Chondrocyte (in vitro differentiated cells): Measurements from ENCODE around the gene TMEM190. TPM values are rescaled to one million over a fixed set of nuclear protein-coding genes. Genes with fewer than 3 reads are reported as not detected.

ENCODE experiments used
- DNase-seq: peaks from one replicate; pipeline ENCODE4 v3.0.0; 2021; ENCODE audit warnings: mixed read lengths, low spot score
- H3K27ac Mint-ChIP-seq: one replicate; pipeline ENCODE4 v1.8.0; 2021; ENCODE audit warnings: mild to moderate bottlenecking, moderate library complexity, mixed read lengths; ENCODE audit not compliant: unreplicated experiment
- H3K27me3 Mint-ChIP-seq: 2 replicates; pipeline ENCODE4 v1.8.0; 2021; ENCODE audit warnings: low read depth, mixed read lengths
- H3K36me3 Mint-ChIP-seq: 2 replicates; pipeline ENCODE4 v1.8.0; 2021; ENCODE audit warnings: low read depth, mixed read lengths
- H3K4me1 Mint-ChIP-seq: 2 replicates; pipeline ENCODE4 v1.8.0; 2021; ENCODE audit warnings: low read depth, mild to moderate bottlenecking, mixed read lengths
- H3K4me3 Mint-ChIP-seq: one replicate; pipeline ENCODE4 v1.8.0; 2021; ENCODE audit warnings: mild to moderate bottlenecking, moderate library complexity, mixed read lengths; ENCODE audit not compliant: unreplicated experiment
- H3K9me3 Mint-ChIP-seq: 2 replicates; pipeline ENCODE4 v1.8.0; 2021; ENCODE audit warnings: low read depth, mixed read lengths
- CTCF ChIP-seq: fragments of 200-600 bp; sonication (generic); IDR thresholded peaks from 2 replicates; pipeline ENCODE4 v1.5.0; 2021; ENCODE audit warnings: antibody characterized with exemption, mild to moderate bottlenecking, moderate library complexity
- total RNA-seq: library from RNA; stranded (reverse); gene quantifications from 3 replicates; pipeline ENCODE4 v1.2.1, GENCODE V29; 2021

The TMEM190 gene
- total RNA-seq, 1 donor from 2014 or later: 0.52 TPM

DNA sequence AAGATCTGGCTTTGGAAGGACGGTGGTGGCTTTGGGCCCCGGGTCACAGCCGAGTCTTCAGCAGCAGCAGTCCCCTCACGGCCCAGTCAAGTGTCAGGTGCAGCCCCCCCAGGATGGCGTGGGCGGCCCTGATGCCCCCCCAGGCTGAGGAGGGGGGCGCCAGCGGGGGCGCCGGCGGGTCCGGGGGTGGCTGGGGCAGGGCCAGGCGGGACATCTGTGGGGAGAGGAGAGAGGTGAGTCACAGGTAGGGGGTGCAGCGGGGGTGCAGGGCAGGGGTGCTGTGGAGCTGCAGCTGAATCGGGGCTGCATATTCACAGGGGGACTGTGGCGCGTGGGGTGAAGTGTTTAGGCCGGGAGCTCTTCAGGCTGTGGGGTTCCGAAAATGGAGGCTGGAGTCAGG is 10.7 kb upstream of the TMEM190 start:
- Mint-ChIP-seq H3K4me3 (no peak overlapping the region), H3K4me1 (peaks cover 23% of the 10 kb centered on the region), H3K9me3 (no peaks in the 10 kb centered on the region), H3K27me3 (no peaks in the 10 kb centered on the region), H3K36me3 (no peaks in the 10 kb centered on the region), H3K27ac (no peak overlapping the region)
- TF ChIP-seq CTCF: no peak
- DNase-seq: no peak

GRCh38 chr19:55366790-55367189 is 9.8 kb upstream of the TMEM190 start:
- no peaks in the 10 kb centered on the region for H3K36me3 Mint-ChIP-seq

DNA sequence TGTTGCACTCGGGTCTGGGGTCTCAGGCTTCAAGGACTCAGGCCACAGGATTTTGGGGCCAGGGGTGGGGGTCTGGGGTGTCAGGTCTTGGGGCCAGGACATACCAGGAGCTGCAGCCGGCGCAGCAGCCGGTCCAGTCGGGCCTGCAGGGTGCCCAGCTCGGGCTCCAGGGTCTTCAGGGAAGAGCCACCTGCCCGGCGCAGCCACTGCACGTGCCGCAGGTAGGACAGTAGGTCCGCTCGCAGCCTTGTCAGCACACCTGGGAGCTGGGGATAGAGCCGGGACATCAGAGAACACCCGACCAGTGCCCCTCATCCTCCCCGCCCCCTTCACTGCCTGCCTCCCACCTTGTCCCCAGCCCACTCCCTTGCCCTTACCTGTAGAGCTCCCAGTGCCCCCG is 8.5 kb upstream of the TMEM190 start:
- Mint-ChIP-seq H3K36me3 (no peaks in the 10 kb centered on the region), H3K4me1 (peaks cover 28% of the 10 kb centered on the region), H3K27me3 (no peaks in the 10 kb centered on the region), H3K9me3 (no peaks in the 10 kb centered on the region), H3K27ac (no peak overlapping the region), H3K4me3 (no peak overlapping the region)
- no peak for TF ChIP-seq CTCF
- DNase-seq: no peak

More at GRCh38 chr19:55366790-55367189, 9.8 kb upstream of the TMEM190 start:
- TF ChIP-seq CTCF: no peak
- Mint-ChIP-seq H3K27me3 (no peaks in the 10 kb centered on the region), H3K4me3 (no peak overlapping the region), H3K27ac (no peak overlapping the region), H3K4me1 (peaks cover 24% of the 10 kb centered on the region), H3K9me3 (no peaks in the 10 kb centered on the region)
- DNase-seq: no peak

GRCh38 chr19:55368701-55369563 is 7.7 kb upstream of the TMEM190 start:
- no peaks in the 10 kb centered on the region for H3K27me3 Mint-ChIP-seq
- peak overlapping the region; percentile 45 for H3K27ac Mint-ChIP-seq
- H3K9me3 Mint-ChIP-seq: no peaks in the 10 kb centered on the region
- DNase-seq: no peak
- H3K4me3 Mint-ChIP-seq: peak overlapping the region; percentile 33
- H3K4me1 Mint-ChIP-seq: peaks cover 29% of the 10 kb centered on the region
- H3K36me3 Mint-ChIP-seq: no peaks in the 10 kb centered on the region
- TF ChIP-seq CTCF: no peak

GRCh38 chr19:55369653-55370304 is 6.8 kb upstream of the TMEM190 start:
- Mint-ChIP-seq H3K36me3 (no peaks in the 10 kb centered on the region), H3K27ac (peak overlapping the region; percentile 45), H3K9me3 (no peaks in the 10 kb centered on the region), H3K4me1 (peaks cover 22% of the 10 kb centered on the region), H3K27me3 (no peaks in the 10 kb centered on the region), H3K4me3 (peak overlapping the region; percentile 74)
- DNase-seq: no peak
- TF ChIP-seq CTCF: no peak
